ENCODE measurements around the gene CBR3.

The CBR3 gene

DNA sequence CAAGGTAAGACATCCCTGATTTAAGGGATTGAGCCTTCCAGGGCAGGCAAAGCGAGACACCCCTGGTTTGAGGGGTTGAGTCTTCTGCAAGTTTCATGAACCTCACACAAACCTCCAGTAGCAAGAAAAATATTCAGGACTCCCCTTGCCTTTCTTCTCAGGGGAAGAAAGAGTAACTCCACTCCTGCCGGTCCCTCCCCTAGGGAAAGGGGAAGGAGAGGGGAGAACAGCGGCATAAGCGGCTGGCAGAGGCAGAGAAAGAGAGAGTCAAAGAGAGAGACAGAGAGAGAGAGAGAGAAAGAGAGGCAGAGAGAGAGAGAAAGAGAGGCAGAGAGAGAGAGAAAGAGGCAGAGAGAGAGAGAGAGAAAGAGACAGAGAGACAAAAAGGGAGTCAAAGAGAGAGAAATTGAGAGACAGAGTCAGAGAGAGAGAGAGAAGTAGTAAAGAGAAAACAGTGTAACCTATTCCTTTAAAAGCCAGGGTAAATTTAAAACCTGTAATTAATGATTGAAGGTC, 29.5 kb upstream of the CBR3 start:
- TF ChIP-seq ZFX (IDR thresholded peaks at IDR 0.05), result no peak
- TF ChIP-seq, protein P1, sequence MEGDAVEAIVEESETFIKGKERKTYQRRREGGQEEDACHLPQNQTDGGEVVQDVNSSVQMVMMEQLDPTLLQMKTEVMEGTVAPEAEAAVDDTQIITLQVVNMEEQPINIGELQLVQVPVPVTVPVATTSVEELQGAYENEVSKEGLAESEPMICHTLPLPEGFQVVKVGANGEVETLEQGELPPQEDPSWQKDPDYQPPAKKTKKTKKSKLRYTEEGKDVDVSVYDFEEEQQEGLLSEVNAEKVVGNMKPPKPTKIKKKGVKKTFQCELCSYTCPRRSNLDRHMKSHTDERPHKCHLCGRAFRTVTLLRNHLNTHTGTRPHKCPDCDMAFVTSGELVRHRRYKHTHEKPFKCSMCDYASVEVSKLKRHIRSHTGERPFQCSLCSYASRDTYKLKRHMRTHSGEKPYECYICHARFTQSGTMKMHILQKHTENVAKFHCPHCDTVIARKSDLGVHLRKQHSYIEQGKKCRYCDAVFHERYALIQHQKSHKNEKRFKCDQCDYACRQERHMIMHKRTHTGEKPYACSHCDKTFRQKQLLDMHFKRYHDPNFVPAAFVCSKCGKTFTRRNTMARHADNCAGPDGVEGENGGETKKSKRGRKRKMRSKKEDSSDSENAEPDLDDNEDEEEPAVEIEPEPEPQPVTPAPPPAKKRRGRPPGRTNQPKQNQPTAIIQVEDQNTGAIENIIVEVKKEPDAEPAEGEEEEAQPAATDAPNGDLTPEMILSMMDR (conservative IDR thresholded peaks at IDR 0.05), result no peak
- H3K27ac ChIP-seq, result no peak overlapping the region

DNA sequence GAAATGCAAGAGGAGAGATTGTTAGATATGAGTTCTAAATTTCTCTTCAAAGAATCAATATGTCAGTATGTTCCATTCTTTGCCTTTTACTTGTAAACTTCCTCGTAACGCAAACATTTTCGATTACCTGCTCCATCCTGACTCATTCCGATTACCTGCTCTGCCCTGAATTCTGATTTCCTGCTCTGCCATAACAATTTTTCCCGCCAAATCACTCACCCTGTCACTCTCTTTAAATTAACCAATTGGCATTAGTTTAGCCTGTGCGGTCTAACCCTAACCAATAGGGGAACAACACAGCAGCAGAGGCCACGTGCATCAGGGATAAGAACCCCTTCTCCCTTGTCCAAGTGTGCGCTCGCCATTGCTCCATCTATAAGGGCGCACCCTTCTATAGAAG, 25.0 kb upstream of the CBR3 start:
- no peak overlapping the region for H3K27ac ChIP-seq
- TF ChIP-seq, protein P1 (conservative IDR thresholded peaks at IDR 0.05), result no peak
- no peak for TF ChIP-seq ZFX (IDR thresholded peaks at IDR 0.05)

DNA sequence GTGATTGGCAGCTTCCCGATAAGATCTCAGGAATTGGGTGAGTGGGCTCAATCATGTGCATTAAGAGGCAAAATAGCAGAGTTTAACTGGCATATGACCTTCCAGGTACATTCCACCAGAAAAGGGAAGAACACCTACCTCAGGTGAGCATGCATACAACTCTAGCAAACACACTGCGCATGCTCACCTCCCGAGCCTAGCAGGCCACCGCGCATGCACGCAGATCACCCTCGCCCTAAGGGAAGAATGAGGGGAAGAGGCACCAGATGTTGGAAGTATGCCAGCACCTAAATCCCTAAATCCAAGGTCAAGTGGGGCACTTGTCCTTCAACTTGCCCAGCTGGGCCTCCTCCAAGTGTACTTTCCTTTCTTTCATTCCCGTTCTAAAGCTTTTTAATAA, 23.6 kb upstream of the CBR3 start:
- H3K27ac ChIP-seq, result no peak overlapping the region
- no peak for TF ChIP-seq ZFX (IDR thresholded peaks at IDR 0.05)
- TF ChIP-seq, protein P1 (conservative IDR thresholded peaks at IDR 0.05), result no peak

DNA sequence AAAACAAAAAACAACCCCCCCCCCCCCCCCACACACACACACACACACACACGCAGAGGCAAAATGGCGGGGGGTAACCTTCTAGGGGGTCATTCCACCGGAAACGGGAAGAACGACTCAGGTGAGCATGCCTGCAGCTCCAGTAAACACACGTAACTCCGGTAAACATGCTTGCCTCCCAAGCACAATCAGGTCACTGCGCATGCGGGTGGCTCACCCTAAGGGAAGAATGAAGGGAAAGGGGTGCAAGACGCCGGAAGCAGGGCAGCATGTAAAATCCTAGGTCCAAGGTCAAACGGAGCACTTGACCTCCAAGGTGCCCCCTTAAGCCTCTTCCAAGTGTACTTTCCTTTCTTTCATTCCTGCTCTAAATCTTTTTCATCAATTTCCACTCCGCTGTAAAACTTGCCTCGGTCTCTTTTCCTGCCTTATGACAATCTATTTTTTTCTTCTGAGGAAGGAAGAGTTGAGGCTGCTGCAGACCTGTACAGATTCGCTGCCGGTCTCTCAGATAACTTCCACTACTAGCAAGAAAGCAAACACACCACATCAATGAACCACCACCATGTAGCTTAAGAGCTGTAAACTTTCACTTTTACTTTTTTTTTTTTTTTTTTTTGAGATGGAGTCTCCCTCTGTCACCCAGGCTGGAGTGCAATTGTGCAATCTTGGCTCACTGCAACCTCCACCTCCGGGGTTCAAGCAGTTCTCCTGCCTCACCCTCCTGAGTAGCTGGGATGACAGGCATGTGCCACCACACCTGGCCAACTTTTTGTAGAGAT, 21.0 kb upstream of the CBR3 start:
- TF ChIP-seq ZFX (IDR thresholded peaks at IDR 0.05), result no peak
- TF ChIP-seq, protein P1 (conservative IDR thresholded peaks at IDR 0.05), result no peak
- H3K27ac ChIP-seq, result no peak overlapping the region; the same call in 1 of the 2 replicates

DNA sequence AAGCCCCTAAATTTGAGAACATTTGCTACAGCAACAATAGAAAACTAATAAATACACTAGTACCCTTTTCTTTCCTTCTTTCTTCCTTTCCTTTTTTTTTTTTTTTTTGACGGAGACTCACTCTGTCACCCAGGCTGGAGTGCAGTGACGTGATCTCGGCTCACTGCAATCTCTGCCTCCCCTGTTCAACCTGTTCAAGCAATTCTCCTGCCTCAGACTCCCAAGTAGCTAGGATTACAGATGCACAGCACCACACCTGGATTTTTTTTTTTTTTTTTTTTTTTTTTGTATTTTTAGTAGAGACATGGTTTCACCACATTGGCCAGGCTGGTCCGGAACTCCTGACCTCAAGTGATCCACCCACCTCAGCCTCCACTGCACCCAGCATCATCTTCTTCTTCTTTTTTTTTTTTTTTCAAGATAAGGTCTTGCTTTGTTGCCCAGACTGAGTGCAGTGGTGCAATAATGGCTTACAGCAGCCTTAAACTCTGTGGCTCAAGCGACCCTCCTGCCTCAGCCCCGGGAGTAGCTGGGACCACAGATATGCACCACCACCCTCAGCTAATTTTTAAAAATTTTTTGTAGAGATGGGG, 19.6 kb upstream of the CBR3 start:
- TF ChIP-seq, protein P1 (conservative IDR thresholded peaks at IDR 0.05), result no peak
- no peak for TF ChIP-seq ZFX (IDR thresholded peaks at IDR 0.05)
- H3K27ac ChIP-seq, result no peak overlapping the region

DNA sequence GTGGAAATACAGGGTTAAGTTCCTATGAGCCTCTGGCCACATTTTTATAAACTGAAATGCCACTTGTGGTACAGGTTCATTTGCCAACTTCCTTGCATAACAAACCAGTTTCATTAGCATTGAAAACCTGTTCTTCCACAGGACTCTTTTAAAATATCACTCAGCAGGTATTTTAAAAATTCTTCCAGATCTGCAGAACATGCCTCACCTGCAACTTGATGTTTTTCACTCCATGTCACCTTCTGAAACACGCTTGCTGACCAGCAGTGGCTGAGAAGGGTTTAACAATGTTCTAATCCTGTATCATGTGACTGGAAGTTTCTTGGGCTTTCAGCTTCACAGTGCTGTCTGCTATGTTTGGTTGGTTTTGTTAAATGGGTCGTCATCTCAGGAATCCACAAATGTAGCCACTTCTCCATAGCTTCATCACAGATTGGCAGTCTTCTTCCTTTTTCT, 17.6 kb upstream of the CBR3 start:
- TF ChIP-seq, protein P1 (conservative IDR thresholded peaks at IDR 0.05), result no peak
- no peak for TF ChIP-seq ZFX (IDR thresholded peaks at IDR 0.05)
- peak overlapping the region; percentile 40 for H3K27ac ChIP-seq

DNA sequence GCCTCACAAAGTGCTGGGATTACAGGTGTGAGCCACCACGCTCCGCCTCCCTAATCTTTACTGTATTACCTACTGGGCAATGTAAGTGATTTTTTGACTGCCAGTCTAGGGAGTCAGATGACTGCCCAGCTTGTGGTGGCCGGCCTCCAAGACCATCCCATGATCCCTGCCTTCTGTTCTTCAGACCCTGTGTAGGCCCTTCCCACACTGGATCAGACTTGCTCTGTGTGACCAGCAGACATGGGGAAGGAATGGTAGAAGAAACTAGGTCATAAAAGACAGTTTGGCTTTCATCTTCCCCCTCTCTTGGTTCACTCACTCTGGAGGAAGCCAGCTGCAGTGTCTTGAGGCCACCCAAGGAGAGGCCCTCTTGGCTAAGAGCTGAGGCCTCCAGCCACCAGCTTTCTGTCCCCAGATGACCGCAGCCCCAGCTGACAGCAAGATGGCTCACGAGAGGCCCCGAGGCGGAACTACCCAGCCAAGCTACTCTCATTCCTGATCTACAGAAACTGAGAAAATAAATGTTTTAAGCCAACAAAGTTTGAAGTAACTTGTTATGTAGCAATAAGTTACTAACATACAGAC, 14.5 kb upstream of the CBR3 start:
- no peak overlapping the region for H3K27ac ChIP-seq
- no peak for TF ChIP-seq ZFX (IDR thresholded peaks at IDR 0.05)
